Stimulated activated CD8-positive, alpha-beta memory T cell treated with anti-CD3 and anti-CD28 coated beads, Interleukin-15, amount 100 ng/mL, for 24 hours (primary cell): ENCODE results near the gene RNF222.
"Not testable (repeated sequence)": the region's sequence is repeated elsewhere in the genome, so short reads cannot be mapped to it uniquely, and the experiment has no call there.

ENCODE experiments used
- DNase-seq: peaks from one replicate; pipeline ENCODE4 v3.0.0-alpha.2; 2020; ENCODE audit warnings: low read depth

RNF222 gene

GRCh38 chr17:8412089-8412488 lies 14.5 kb upstream of the RNF222 start:
- DNase-seq, result no peak

- no peak for DNase-seq
These were observed 13.2 kb upstream of the RNF222 start for GRCh38 chr17:8410883-8411238.

GRCh38 chr17:8409966-8410882 lies 12.6 kb upstream of the RNF222 start:
- peak; percentile 63 for DNase-seq

GRCh38 chr17:8408371-8408770 lies 10.7 kb upstream of the RNF222 start:
- DNase-seq, result no peak

- DNase-seq, result no peak
These were observed 8.5 kb upstream of the RNF222 start for GRCh38 chr17:8406174-8406573.

GRCh38 chr17:8405499-8406016 lies 7.9 kb upstream of the RNF222 start:
- DNase-seq, result no peak

- DNase-seq, result no peak
These were observed 5.4 kb upstream of the RNF222 start for GRCh38 chr17:8402921-8403536.

- no peak for DNase-seq
These were observed 3.5 kb upstream of the RNF222 start for GRCh38 chr17:8401107-8401506.

GRCh38 chr17:8398980-8399379 lies 1.4 kb upstream of the RNF222 start:
- no peak for DNase-seq

GRCh38 chr17:8394497-8394896 lies 3.1 kb downstream of the RNF222 start:
- not testable (repeated sequence) for DNase-seq

GRCh38 chr17:8393470-8394231 lies 4.0 kb downstream of the RNF222 start:
- DNase-seq, result no peak

- no peak for DNase-seq
These were observed 4.8 kb downstream of the RNF222 start for GRCh38 chr17:8392674-8393469.

- no peak for DNase-seq
These were observed 5.4 kb downstream of the RNF222 start for GRCh38 chr17:8392274-8392673.

- no peak for DNase-seq
These were observed 5.9 kb downstream of the RNF222 start for GRCh38 chr17:8391711-8392110.

GRCh38 chr17:8387914-8388651 lies 9.5 kb downstream of the RNF222 start:
- no peak for DNase-seq

- DNase-seq, result no peak
These were observed 10.8 kb downstream of the RNF222 start for GRCh38 chr17:8386841-8387240.

GRCh38 chr17:8384801-8385378 lies 12.7 kb downstream of the RNF222 start:
- DNase-seq, result no peak

GRCh38 chr17:8383143-8383822 lies 14.3 kb downstream of the RNF222 start, which contains the start of gene RPL26:
TSS of gene RPL26 (minus strand) at chr17:8383193. CDS start at chr17:8382310, 883 bp downstream.
- DNase-seq, result peak; percentile 65

- DNase-seq, result no peak
These were observed 14.8 kb downstream of the RNF222 start for GRCh38 chr17:8382880-8383142.
